ENCODE data around the gene CRTAP.
"Not testable (repeated sequence)": the region's sequence is repeated elsewhere in the genome, so short reads cannot be mapped to it uniquely, and the experiment has no call there.

The CRTAP gene

GRCh38 chr3:33075995-33076394 is 37.8 kb upstream of the CRTAP start:
- no peak overlapping the region for H3K4me3 ChIP-seq
- TF ChIP-seq CTCF (IDR thresholded peaks at IDR 0.05) = no peak
- no peak overlapping the region for H3K27ac ChIP-seq
- no peak for DNase-seq (ENCODE audit: low spot score)

- Histone ChIP-seq H3K27ac (no peak overlapping the region), H3K4me3 (no peak overlapping the region)
- no peak for TF ChIP-seq CTCF (IDR thresholded peaks at IDR 0.05)
- no peak for DNase-seq (ENCODE audit: low spot score)
Measured at GRCh38 chr3:33076952-33077351, 36.9 kb upstream of the CRTAP start.

- Histone ChIP-seq H3K27ac (no peak overlapping the region), H3K4me3 (no peak overlapping the region)
- TF ChIP-seq CTCF (IDR thresholded peaks at IDR 0.05) = no peak
- no peak for DNase-seq (ENCODE audit: low spot score)
Measured at GRCh38 chr3:33077976-33078375, 35.8 kb upstream of the CRTAP start.

GRCh38 chr3:33079813-33080212 is 34.0 kb upstream of the CRTAP start:
- H3K4me3 ChIP-seq; DNase-seq (ENCODE audit: low spot score); H3K27ac ChIP-seq: not testable (repeated sequence)

GRCh38 chr3:33081812-33082211 is 32.0 kb upstream of the CRTAP start:
- no peak for DNase-seq (ENCODE audit: low spot score)
- TF ChIP-seq CTCF (IDR thresholded peaks at IDR 0.05) = no peak

GRCh38 chr3:33083958-33084357 is 29.9 kb upstream of the CRTAP start:
- Histone ChIP-seq H3K4me3 (no peak overlapping the region), H3K27ac (no peak overlapping the region)
- DNase-seq (ENCODE audit: low spot score) = no peak
- TF ChIP-seq CTCF (IDR thresholded peaks at IDR 0.05) = no peak

More at GRCh38 chr3:33081812-33082211, 32.0 kb upstream of the CRTAP start:
- no peak overlapping the region for H3K4me3 ChIP-seq
- H3K27ac ChIP-seq = no peak overlapping the region

GRCh38 chr3:33088691-33089090 is 25.1 kb upstream of the CRTAP start:
- TF ChIP-seq CTCF (IDR thresholded peaks at IDR 0.05) = no peak
- Histone ChIP-seq H3K27ac (no peak overlapping the region), H3K4me3 (no peak overlapping the region)
- no peak for DNase-seq (ENCODE audit: low spot score)

- no peak overlapping the region for H3K27ac ChIP-seq
- DNase-seq (ENCODE audit: low spot score) = no peak
- no peak overlapping the region for H3K4me3 ChIP-seq
- no peak for TF ChIP-seq CTCF (IDR thresholded peaks at IDR 0.05)
Measured at GRCh38 chr3:33089515-33089914, 24.3 kb upstream of the CRTAP start.

Data from coronary artery (tissue), 2 donors.